ENCODE results near the gene NPR2. TPM values are rescaled to one million over a fixed set of nuclear protein-coding genes. Genes with fewer than 3 reads are reported as not detected.

Gene NPR2
- total and polyA plus RNA-seq, 2 donors (not counting 3 experiments of a cell fraction or from before 2014, with no cell fraction given), result 16.4 to 25.6 TPM

DNA sequence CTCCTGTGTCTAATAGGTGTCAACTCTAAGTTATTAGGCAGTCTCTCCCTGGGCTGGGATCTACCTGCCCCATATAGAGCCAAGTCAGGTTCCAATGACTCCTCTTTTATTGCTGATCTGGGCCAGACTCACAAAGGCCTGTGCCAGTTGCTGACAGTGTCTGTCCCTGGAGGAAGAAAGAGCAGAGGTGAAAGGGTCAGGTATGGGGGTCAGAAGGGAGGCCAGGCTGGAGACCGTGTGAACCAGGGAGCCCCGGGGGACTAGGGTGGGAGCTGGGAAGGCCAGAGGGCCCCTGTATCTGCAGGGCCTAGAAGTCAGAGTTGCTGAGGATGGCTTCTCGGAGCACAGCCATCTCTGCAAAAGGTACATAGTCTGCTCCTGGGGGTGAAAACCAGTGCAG, 26.9 kb downstream of the NPR2 start:
- Histone ChIP-seq H3K27me3 (ENCODE audit: control insufficient read depth in 2 of 2, insufficient read depth in 2 of 2, low read length in 2 of 2) (peaks cover 0 to 2% of the 10 kb centered on the region in 2 experiments), H3K79me2 (ENCODE audit: control insufficient read depth, insufficient read depth, low read length) (no peaks in the 10 kb centered on the region), H3K9me3 (replicated peaks; ENCODE audit: control insufficient read depth, insufficient read depth, low read length) (no peaks in the 10 kb centered on the region), H3K27ac (ENCODE audit: insufficient read depth, low read depth, low read length) (no peak overlapping the region), H3K4me3 (replicated peaks in 1 of 3; ENCODE audit: insufficient read depth in 1 of 3, low read depth in 1 of 3, low read length in 3 of 3) (no peak overlapping the region), H4K20me1 (replicated peaks; ENCODE audit: control insufficient read depth, extremely low read depth, insufficient read depth, low read length) (no peaks in the 10 kb centered on the region), H3K36me3 (ENCODE audit: control insufficient read depth in 2 of 2, extremely low read depth in 1 of 2, insufficient read depth in 2 of 2, low read length in 2 of 2) (no peaks in the 10 kb centered on the region), H3K4me2 (ENCODE audit: insufficient read depth, low read length) (no peak overlapping the region), H3K9ac (replicated peaks; ENCODE audit: extremely low read depth, insufficient read depth, low read length) (no peak overlapping the region), H2AFZ (ENCODE audit: low read depth, low read length) (no peak overlapping the region), H3K9me1 (replicated peaks; ENCODE audit: control insufficient read depth, extremely low read depth, insufficient read depth, low read length) (no peaks in the 10 kb centered on the region), H3K4me1 (ENCODE audit: control insufficient read depth, extremely low read depth, insufficient read depth, low read length) (peaks cover 8% of the 10 kb centered on the region)
- no TSS peak for BruUV-seq (replicated peaks)
- dilution Hi-C loops (cut with MboI; ENCODE audit: extremely low pct_ligation_motif_present, low sequenced_read_pairs), result no loop called here
- CTCF ChIA-PET, result interaction anchor here (0.8 kb wide), 1 partner anchor 28 kb away, joined by 3 read pairs; no protein-coding TSS in a partner anchor
- FAIRE-seq (no peak), DNase-seq (ENCODE audit: low read depth, low spot score) (no peak)
- no peak for TF ChIP-seq POLR2A (IDR thresholded peaks at IDR 0.05; ENCODE audit: low read depth, low read length)
- TF ChIP-seq FOS (IDR thresholded peaks at IDR 0.05; ENCODE audit: borderline replicate concordance, insufficient read depth, low read length), result no peak
- no peak for TF ChIP-seq EZH2 (IDR thresholded peaks at IDR 0.05; ENCODE audit: borderline replicate concordance, low read depth, low read length, severe bottlenecking)
- TF ChIP-seq MAX (IDR thresholded peaks at IDR 0.05; ENCODE audit: insufficient read depth, insufficient read length), result no peak
- no peak for TF ChIP-seq JUN (IDR thresholded peaks at IDR 0.05; ENCODE audit: borderline replicate concordance, insufficient read depth, insufficient read length, low read depth)
- TF ChIP-seq, protein P1, sequence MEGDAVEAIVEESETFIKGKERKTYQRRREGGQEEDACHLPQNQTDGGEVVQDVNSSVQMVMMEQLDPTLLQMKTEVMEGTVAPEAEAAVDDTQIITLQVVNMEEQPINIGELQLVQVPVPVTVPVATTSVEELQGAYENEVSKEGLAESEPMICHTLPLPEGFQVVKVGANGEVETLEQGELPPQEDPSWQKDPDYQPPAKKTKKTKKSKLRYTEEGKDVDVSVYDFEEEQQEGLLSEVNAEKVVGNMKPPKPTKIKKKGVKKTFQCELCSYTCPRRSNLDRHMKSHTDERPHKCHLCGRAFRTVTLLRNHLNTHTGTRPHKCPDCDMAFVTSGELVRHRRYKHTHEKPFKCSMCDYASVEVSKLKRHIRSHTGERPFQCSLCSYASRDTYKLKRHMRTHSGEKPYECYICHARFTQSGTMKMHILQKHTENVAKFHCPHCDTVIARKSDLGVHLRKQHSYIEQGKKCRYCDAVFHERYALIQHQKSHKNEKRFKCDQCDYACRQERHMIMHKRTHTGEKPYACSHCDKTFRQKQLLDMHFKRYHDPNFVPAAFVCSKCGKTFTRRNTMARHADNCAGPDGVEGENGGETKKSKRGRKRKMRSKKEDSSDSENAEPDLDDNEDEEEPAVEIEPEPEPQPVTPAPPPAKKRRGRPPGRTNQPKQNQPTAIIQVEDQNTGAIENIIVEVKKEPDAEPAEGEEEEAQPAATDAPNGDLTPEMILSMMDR (IDR thresholded peaks at IDR 0.05; ENCODE audit: extremely low read depth in 1 of 2, insufficient read depth in 1 of 2, low read depth in 1 of 2, low read length in 2 of 2), result no peak
- TF ChIP-seq GATA2 (IDR thresholded peaks at IDR 0.05; ENCODE audit: insufficient read depth, insufficient read length, low read depth, low read length), result no peak
- no peak for TF ChIP-seq MYC (IDR thresholded peaks at IDR 0.05; ENCODE audit: low read depth, low read length)
- TF ChIP-seq POLR2AphosphoS5 (IDR thresholded peaks at IDR 0.05; ENCODE audit: insufficient read depth, low read depth, low read length), result no peak
- intact Hi-C loops (cut with micrococcal nuclease), result no loop called here
- POLR2A ChIA-PET, result no interaction called here
